Kidney epithelial cell (primary cell): ENCODE results near the gene TSC22D4. TPM values are rescaled to one million over a fixed set of nuclear protein-coding genes. Genes with fewer than 3 reads are reported as not detected.

Source experiments
- DNase-seq: peaks from one replicate; pipeline ENCODE4 v3.0.0-alpha.2; 2010; ENCODE audit warnings: low read depth
- H3K27me3 ChIP-seq: 2 replicates; pipeline ENCODE4 v1.6.0; 2011; ENCODE audit warnings: low read length; ENCODE audit not compliant: control insufficient read depth, insufficient read depth
- H3K36me3 ChIP-seq: 2 replicates; pipeline ENCODE4 v1.5.1; 2011; ENCODE audit warnings: low read length; ENCODE audit not compliant: control insufficient read depth, insufficient read depth
- H3K4me3 ChIP-seq: 2 replicates; pipeline ENCODE4 v1.5.1; 2011; ENCODE audit warnings: low read depth, mild to moderate bottlenecking, control low read depth, low read length
- CTCF ChIP-seq: IDR thresholded peaks from 2 replicates; pipeline ENCODE4 v1.5.1; 2011; ENCODE audit warnings: mild to moderate bottlenecking, moderate library complexity, low read length, control low read depth, inconsistent platforms; ENCODE audit not compliant: insufficient read depth, poor library complexity, severe bottlenecking
- total RNA-seq: library from RNA; depleted of rRNA; stranded (reverse); fragments of >200 nt; gene quantifications from 2 replicates; pipeline ENCODE4 v1.2.3, GENCODE V29; 2015

Gene TSC22D4
- total RNA-seq, 1 donor from 2014 or later: 41.6 TPM

- no peak for TF ChIP-seq CTCF
- Histone ChIP-seq H3K36me3 (peaks cover 2% of the 10 kb centered on the region), H3K27me3 (no peaks in the 10 kb centered on the region), H3K4me3 (no peak overlapping the region)
- no peak for DNase-seq
These were observed 47.0 kb downstream of the TSC22D4 start for GRCh38 chr7:100432053-100432452.

GRCh38 chr7:100431286-100431735, 47.7 kb downstream of the TSC22D4 start:
- no peak for DNase-seq
- no peak for TF ChIP-seq CTCF
- peaks cover 2% of the 10 kb centered on the region for H3K36me3 ChIP-seq
- no peaks in the 10 kb centered on the region for H3K27me3 ChIP-seq
- H3K4me3 ChIP-seq: no peak overlapping the region

GRCh38 chr7:100430493-100431285, 48.3 kb downstream of the TSC22D4 start:
- peaks cover 2% of the 10 kb centered on the region for H3K36me3 ChIP-seq
- no peaks in the 10 kb centered on the region for H3K27me3 ChIP-seq
- H3K4me3 ChIP-seq: peak overlapping the region; percentile 94
- TF ChIP-seq CTCF: no peak
- no peak for DNase-seq

GRCh38 chr7:100429637-100430492, 49.1 kb downstream of the TSC22D4 start, which contains the start of gene MEPCE:
Gene MEPCE, plus strand, starts transcription at chr7:100429831. Its CDS starts 188 bp downstream, at chr7:100430019.
- Histone ChIP-seq H3K36me3 (peaks cover 2% of the 10 kb centered on the region), H3K27me3 (no peaks in the 10 kb centered on the region), H3K4me3 (peak within 1 kb of the TSS; percentile 94)
- no peak for TF ChIP-seq CTCF
- peak; percentile 71 for DNase-seq

GRCh38 chr7:100428967-100429636, 49.9 kb downstream of the TSC22D4 start:
- Histone ChIP-seq H3K4me3 (peak overlapping the region; percentile 94), H3K27me3 (no peaks in the 10 kb centered on the region), H3K36me3 (peaks cover 2% of the 10 kb centered on the region)
- DNase-seq: peak; percentile 97
- TF ChIP-seq CTCF: no peak
